ENCODE measurements around the gene PPT2. TPM values are rescaled to one million over a fixed set of nuclear protein-coding genes. Genes with fewer than 3 reads are reported as not detected.

PPT2 gene
- total and polyA plus RNA-seq, 2 of the 13 experiments (the other 11 are each of a cell fraction or from before 2014, with no cell fraction given) = 39.2 to 61.8 TPM

DNA sequence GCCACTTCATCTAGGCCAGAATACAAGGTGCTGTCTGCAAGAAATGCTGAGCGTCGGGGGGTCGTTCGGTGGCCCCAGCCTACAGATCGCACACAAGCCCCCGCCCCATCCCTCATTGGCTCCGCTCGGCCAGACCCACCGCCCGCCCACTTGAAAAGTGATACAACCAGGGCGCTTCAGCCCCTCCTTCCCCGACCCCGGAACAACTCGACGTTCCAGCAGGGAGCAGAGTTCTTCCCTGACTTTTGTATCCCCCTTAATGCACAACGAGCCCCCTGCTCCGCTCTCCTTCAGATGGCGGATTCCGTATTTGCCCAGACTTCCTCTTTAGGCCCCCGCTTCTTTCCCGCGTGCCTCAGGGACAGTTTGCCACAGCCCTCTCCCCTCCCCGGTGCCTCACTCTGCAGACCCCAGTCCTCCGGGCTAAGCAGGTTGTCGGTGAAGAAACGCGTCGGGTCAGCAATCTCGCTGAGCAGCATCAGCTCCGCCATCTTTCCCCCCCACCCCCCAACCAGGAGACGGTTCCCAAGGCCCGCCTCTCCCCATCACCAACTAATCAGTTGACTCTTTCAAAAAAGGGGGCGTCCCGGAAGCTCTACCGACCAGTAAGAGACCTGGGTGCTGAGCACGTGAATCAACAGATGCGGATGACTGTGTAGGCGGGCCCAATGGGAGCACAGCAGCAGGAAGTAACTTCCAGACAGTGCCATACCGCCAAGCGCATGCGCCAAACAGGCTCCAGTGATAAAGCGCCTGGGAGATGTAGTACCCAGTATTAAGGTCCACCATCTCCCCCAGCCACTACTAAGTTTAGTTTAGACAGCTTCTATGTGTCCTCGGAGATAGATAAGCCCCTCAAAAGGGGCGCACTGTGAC, 26.0 kb upstream of the PPT2 start, which contains the start of gene ATF6B (continued):
- TF ChIP-seq, protein P1, sequence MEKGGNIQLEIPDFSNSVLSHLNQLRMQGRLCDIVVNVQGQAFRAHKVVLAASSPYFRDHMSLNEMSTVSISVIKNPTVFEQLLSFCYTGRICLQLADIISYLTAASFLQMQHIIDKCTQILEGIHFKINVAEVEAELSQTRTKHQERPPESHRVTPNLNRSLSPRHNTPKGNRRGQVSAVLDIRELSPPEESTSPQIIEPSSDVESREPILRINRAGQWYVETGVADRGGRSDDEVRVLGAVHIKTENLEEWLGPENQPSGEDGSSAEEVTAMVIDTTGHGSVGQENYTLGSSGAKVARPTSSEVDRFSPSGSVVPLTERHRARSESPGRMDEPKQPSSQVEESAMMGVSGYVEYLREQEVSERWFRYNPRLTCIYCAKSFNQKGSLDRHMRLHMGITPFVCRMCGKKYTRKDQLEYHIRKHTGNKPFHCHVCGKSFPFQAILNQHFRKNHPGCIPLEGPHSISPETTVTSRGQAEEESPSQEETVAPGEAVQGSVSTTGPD (CRISPR knock-in tag; IDR thresholded peaks at IDR 0.05) = no peak
- TF ChIP-seq, protein P2, sequence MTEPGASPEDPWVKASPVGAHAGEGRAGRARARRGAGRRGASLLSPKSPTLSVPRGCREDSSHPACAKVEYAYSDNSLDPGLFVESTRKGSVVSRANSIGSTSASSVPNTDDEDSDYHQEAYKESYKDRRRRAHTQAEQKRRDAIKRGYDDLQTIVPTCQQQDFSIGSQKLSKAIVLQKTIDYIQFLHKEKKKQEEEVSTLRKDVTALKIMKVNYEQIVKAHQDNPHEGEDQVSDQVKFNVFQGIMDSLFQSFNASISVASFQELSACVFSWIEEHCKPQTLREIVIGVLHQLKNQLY (CRISPR knock-in tag; IDR thresholded peaks at IDR 0.05) = 0 out of 2 replicates have a peak, but pooled peaks have one; percentile 22
- TF ChIP-seq, protein P3, sequence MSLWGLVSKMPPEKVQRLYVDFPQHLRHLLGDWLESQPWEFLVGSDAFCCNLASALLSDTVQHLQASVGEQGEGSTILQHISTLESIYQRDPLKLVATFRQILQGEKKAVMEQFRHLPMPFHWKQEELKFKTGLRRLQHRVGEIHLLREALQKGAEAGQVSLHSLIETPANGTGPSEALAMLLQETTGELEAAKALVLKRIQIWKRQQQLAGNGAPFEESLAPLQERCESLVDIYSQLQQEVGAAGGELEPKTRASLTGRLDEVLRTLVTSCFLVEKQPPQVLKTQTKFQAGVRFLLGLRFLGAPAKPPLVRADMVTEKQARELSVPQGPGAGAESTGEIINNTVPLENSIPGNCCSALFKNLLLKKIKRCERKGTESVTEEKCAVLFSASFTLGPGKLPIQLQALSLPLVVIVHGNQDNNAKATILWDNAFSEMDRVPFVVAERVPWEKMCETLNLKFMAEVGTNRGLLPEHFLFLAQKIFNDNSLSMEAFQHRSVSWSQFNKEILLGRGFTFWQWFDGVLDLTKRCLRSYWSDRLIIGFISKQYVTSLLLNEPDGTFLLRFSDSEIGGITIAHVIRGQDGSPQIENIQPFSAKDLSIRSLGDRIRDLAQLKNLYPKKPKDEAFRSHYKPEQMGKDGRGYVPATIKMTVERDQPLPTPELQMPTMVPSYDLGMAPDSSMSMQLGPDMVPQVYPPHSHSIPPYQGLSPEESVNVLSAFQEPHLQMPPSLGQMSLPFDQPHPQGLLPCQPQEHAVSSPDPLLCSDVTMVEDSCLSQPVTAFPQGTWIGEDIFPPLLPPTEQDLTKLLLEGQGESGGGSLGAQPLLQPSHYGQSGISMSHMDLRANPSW (CRISPR knock-in tag; IDR thresholded peaks at IDR 0.05; ENCODE audit: borderline replicate concordance) = no peak

DNA sequence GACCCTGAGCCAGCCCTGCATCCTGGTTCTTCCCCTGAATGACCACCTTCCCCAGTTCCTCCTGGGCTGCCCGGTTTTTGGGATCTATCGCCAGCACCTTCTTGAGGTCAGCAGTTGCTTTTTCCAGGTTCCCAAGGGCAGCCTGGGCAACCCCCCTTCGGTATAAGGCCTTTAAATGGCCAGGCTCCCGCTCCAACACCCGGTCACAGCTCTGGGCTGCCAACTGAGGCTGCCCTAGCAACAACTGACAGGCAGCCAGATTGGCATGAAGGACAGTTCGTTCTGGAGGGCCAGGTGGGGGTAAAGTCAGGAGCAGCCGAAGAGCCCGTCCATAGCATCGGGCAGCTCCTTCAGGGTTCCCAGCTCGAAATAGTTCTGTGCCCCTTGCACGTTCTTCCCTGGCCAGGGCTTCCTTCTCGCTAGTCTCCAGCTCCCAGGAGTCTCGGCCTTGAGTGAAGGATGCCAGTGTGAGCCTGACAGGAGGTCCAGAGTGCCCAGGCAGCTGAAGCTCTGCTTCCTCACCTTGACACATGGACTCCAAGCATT, 25.1 kb upstream of the PPT2 start:
- peaks cover 25% of the 10 kb centered on the region for H3K79me2 ChIP-seq (ENCODE audit: insufficient read depth, low read length)
- WGBS (ENCODE audit: low lambda C conversion rate) = 74% methylated on average over 13 of the region's 13 CpGs
- H3K27ac ChIP-seq (ENCODE audit: extremely low read length, insufficient read depth, low read length) = peak overlapping the region; percentile 56
- H3K9ac ChIP-seq (ENCODE audit: insufficient read depth, low read depth, low read length) = peak overlapping the region; percentile 75
- ATAC-seq = no peak
- no peaks in the 10 kb centered on the region for H4K20me1 ChIP-seq (ENCODE audit: insufficient read depth, low read length)
- DNase-seq (ENCODE audit: low spot score) = no peak
- H3K36me3 ChIP-seq (replicated peaks in 1 of 2; ENCODE audit: control insufficient read depth in 1 of 2, insufficient read depth in 2 of 2, low read length in 2 of 2) = peaks cover 0 to 19% of the 10 kb centered on the region in 2 experiments; a peak in 3 of 5 replicates
- no peak for FAIRE-seq
- peak overlapping the region; percentile 79 to 100 (median 87) for H3K4me3 ChIP-seq (replicated peaks in 1 of 3; ENCODE audit: insufficient read depth in 1 of 3, low read depth in 2 of 3, low read length in 3 of 3)
- intact Hi-C loops (cut with micrococcal nuclease; ENCODE audit: unreplicated experiment) = loop anchor here (1.0 kb wide), 1 partner anchor 49 kb away; the partner anchor contains the start of gene RNF5
- H3K27me3 ChIP-seq (ENCODE audit: control insufficient read depth in 1 of 2, insufficient read depth in 2 of 2, low read length in 2 of 2) = peaks cover 0 to 3% of the 10 kb centered on the region in 2 experiments; a peak in 2 of 5 replicates
- peaks cover 33% of the 10 kb centered on the region for H3K4me1 ChIP-seq (ENCODE audit: insufficient read depth, low read length)
- peak overlapping the region; percentile 93 for H3K4me2 ChIP-seq (ENCODE audit: low read depth, low read length)
- H2AFZ ChIP-seq (ENCODE audit: low read length) = no peak overlapping the region
- BruUV-seq (replicated peaks) = no TSS peak
- H3K9me3 ChIP-seq (ENCODE audit: low read length) = no peaks in the 10 kb centered on the region
- CTCF ChIA-PET (ENCODE audit: low intra/inter-chr PET ratio, low total read pairs) = no interaction called here
- in situ Hi-C loops (cut with HindIII; ENCODE audit: extremely low pct_ligation_motif_present, low pct_unique_long_range_greater_than_20kb) = no loop called here
- POLR2A ChIA-PET = interaction anchor here (0.7 to 4.4 kb wide), 25 partner anchors 8 to 843 kb away, joined by 3 to 35 read pairs (median 4); partner anchors contain the start of genes AGPAT1, APOM, HSPA1B and PBX2
- TF ChIP-seq, protein P4, sequence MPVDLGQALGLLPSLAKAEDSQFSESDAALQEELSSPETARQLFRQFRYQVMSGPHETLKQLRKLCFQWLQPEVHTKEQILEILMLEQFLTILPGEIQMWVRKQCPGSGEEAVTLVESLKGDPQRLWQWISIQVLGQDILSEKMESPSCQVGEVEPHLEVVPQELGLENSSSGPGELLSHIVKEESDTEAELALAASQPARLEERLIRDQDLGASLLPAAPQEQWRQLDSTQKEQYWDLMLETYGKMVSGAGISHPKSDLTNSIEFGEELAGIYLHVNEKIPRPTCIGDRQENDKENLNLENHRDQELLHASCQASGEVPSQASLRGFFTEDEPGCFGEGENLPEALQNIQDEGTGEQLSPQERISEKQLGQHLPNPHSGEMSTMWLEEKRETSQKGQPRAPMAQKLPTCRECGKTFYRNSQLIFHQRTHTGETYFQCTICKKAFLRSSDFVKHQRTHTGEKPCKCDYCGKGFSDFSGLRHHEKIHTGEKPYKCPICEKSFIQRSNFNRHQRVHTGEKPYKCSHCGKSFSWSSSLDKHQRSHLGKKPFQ (CRISPR knock-in tag; IDR thresholded peaks at IDR 0.05; ENCODE audit: insufficient replicate concordance) = no peak
- TF ChIP-seq ZNF724P (CRISPR knock-in tag; IDR thresholded peaks at IDR 0.05; ENCODE audit: borderline replicate concordance) = no peak
- no peak for TF ChIP-seq HOXA5 (CRISPR knock-in tag; IDR thresholded peaks at IDR 0.05)
- no peak for TF ChIP-seq ZNF550 (CRISPR knock-in tag; IDR thresholded peaks at IDR 0.05; ENCODE audit: borderline replicate concordance)
- TF ChIP-seq MIXL1 (CRISPR knock-in tag; IDR thresholded peaks at IDR 0.05) = no peak
- no peak for TF ChIP-seq ZNF577 (CRISPR knock-in tag; IDR thresholded peaks at IDR 0.05; ENCODE audit: borderline replicate concordance, low read depth)
- no peak for TF ChIP-seq ARNT (IDR thresholded peaks at IDR 0.05)
- no peak for TF ChIP-seq HDAC2 (CRISPR knock-in tag; IDR thresholded peaks at IDR 0.05)
- TF ChIP-seq, protein P5, sequence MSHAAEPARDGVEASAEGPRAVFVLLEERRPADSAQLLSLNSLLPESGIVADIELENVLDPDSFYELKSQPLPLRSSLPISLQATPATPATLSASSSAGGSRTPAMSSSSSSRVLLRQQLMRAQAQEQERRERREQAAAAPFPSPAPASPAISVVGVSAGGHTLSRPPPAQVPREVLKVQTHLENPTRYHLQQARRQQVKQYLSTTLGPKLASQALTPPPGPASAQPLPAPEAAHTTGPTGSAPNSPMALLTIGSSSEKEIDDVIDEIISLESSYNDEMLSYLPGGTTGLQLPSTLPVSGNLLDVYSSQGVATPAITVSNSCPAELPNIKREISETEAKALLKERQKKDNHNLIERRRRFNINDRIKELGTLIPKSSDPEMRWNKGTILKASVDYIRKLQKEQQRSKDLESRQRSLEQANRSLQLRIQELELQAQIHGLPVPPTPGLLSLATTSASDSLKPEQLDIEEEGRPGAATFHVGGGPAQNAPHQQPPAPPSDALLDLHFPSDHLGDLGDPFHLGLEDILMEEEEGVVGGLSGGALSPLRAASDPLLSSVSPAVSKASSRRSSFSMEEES (CRISPR knock-in tag; IDR thresholded peaks at IDR 0.05) = no peak
- no peak for TF ChIP-seq ZC3H4 (CRISPR knock-in tag; IDR thresholded peaks at IDR 0.05; ENCODE audit: borderline replicate concordance)
